Natural killer cell (primary cell): ENCODE measurements around the gene POLR2E. TPM values are rescaled to one million over a fixed set of nuclear protein-coding genes. Genes with fewer than 3 reads are reported as not detected.
A peak's percentile ranks its signal among the peaks of the same experiment; 100 is the strongest.

Experiments used
- ATAC-seq, 3 donors: fragments of 150-1000 bp in 2 of 3; fragments of 200-7000 bp in 1 of 3; cut with Tn5 transposase; 1 replicate in 1 of 3; 2 replicates in 2 of 3; pipeline ENCODE4 v1.10.0; 2021; ENCODE audit warnings: mild to moderate bottlenecking in 2 of 3, moderate library complexity in 2 of 3
- DNase-seq, 2 donors: peaks; one replicate each; pipeline versions ENCODE4 v3.0.0 to v3.0.0-alpha.2; 2013 to 2021; ENCODE audit warnings: mixed read lengths in 1 of 2
- H3K27ac ChIP-seq: one replicate; pipeline ENCODE4 v1.5.1; 2013; ENCODE audit warnings: mild to moderate bottlenecking, low read length
- H3K27me3 ChIP-seq: one replicate; pipeline ENCODE4 v1.6.1; 2013; ENCODE audit warnings: low read length; ENCODE audit not compliant: control insufficient read depth, insufficient read depth
- H3K36me3 ChIP-seq: one replicate; pipeline ENCODE4 v1.6.1; 2013; ENCODE audit warnings: low read length; ENCODE audit not compliant: control insufficient read depth, insufficient read depth
- H3K4me1 ChIP-seq: one replicate; pipeline ENCODE4 v1.6.1; 2013; ENCODE audit warnings: low read length; ENCODE audit not compliant: control insufficient read depth, insufficient read depth
- H3K4me3 ChIP-seq: one replicate; pipeline ENCODE4 v1.5.1; 2013; ENCODE audit warnings: low read length
- H3K9me3 ChIP-seq: one replicate; pipeline ENCODE4 v1.6.1; 2013; ENCODE audit warnings: low read length; ENCODE audit not compliant: control insufficient read depth, insufficient read depth
- H3K27ac Mint-ChIP-seq, 2 donors: one replicate each; pipeline ENCODE4 v1.8.0; 2022; ENCODE audit warnings: mild to moderate bottlenecking in 2 of 2, mixed read lengths in 2 of 2, moderate library complexity in 1 of 2
- H3K27me3 Mint-ChIP-seq, 2 donors: one replicate each; pipeline ENCODE4 v1.8.0; 2022; ENCODE audit warnings: low read depth in 2 of 2, mixed read lengths in 2 of 2
- H3K36me3 Mint-ChIP-seq: one replicate; pipeline ENCODE4 v1.8.0; 2022; ENCODE audit warnings: mixed read lengths
- H3K4me1 Mint-ChIP-seq, 2 donors: one replicate each; pipeline ENCODE4 v1.8.0; 2022; ENCODE audit warnings: mixed read lengths in 2 of 2
- H3K4me3 Mint-ChIP-seq: one replicate; pipeline ENCODE4 v1.8.0; 2022; ENCODE audit warnings: mild to moderate bottlenecking, moderate library complexity, mixed read lengths
- H3K9me3 Mint-ChIP-seq, 2 donors: one replicate each; pipeline ENCODE4 v1.8.0; 2022; ENCODE audit warnings: mixed read lengths in 2 of 2
- CTCF ChIP-seq: fragments of 200-600 bp; IDR thresholded peaks from one replicate; pipeline ENCODE4 v1.8.0; 2022; ENCODE audit warnings: antibody characterized with exemption
- WGBS: methylation state at CpG from one replicate; pipeline ENCODE4 v1.1.7; 2013; ENCODE audit warnings: missing lambda C conversion rate; ENCODE audit not compliant: insufficient coverage; 5-methylcytosine and 5-hydroxymethylcytosine counted together
- intact Hi-C: fragments of 100-400 bp; cut with micrococcal nuclease; formaldehyde crosslinking; loops from one replicate; pipeline ENCODE4 v1.14.2; 2022
- total RNA-seq, 4 donors: library from RNA; stranded (reverse); fragments of 120-200 nt in 1 of 4; gene quantifications; one replicate each; pipeline versions ENCODE4 v1.2.3 to v1.2.4, GENCODE V29; 2013 to 2022

Gene POLR2E
- total RNA-seq, 3 donors from 2014 or later (not counting 1 experiment from before 2014, with no cell fraction given) = 77.3 to 105 (median 91.6) TPM

GRCh38 chr19:1084024-1084868, 10.9 kb downstream of the POLR2E start:
- TF ChIP-seq CTCF = no peak
- no peak overlapping the region for H3K4me3 ChIP-seq
- Mint-ChIP-seq H3K36me3 (no peaks in the 10 kb centered on the region), H3K27ac (peak overlapping the region in 1 of 2 donors; percentile 66), H3K27me3 (no peaks in the 10 kb centered on the region), H3K9me3 (no peaks in the 10 kb centered on the region), H3K4me3 (no peak overlapping the region), H3K4me1 (peaks cover 19 to 30% of the 10 kb centered on the region in 2 donors)
- H3K27me3 ChIP-seq = no peaks in the 10 kb centered on the region
- intact Hi-C loops = no loop called here
- H3K9me3 ChIP-seq = no peaks in the 10 kb centered on the region
- no peak overlapping the region for H3K27ac ChIP-seq
- H3K4me1 ChIP-seq = peaks cover 69% of the 10 kb centered on the region
- DNase-seq (peak in 1 of 2 donors; percentile 27), ATAC-seq (no peak)
- peaks cover 87% of the 10 kb centered on the region for H3K36me3 ChIP-seq
- WGBS = 85% methylated on average over 43 of the region's 43 CpGs

GRCh38 chr19:1082928-1083816, 12.0 kb downstream of the POLR2E start:
- Histone ChIP-seq H3K4me3 (no peak overlapping the region), H3K36me3 (peaks cover 87% of the 10 kb centered on the region), H3K27me3 (no peaks in the 10 kb centered on the region), H3K4me1 (peaks cover 69% of the 10 kb centered on the region), H3K27ac (no peak overlapping the region), H3K9me3 (no peaks in the 10 kb centered on the region)
- intact Hi-C loops = no loop called here
- DNase-seq (no peak), ATAC-seq (no peak)
- Mint-ChIP-seq H3K27me3 (no peaks in the 10 kb centered on the region), H3K36me3 (no peaks in the 10 kb centered on the region), H3K27ac (peak overlapping the region; percentile 9 to 29), H3K9me3 (no peaks in the 10 kb centered on the region), H3K4me1 (peaks cover 14 to 22% of the 10 kb centered on the region in 2 donors), H3K4me3 (no peak overlapping the region)
- 94% methylated on average over 59 of the region's 59 CpGs for WGBS
- no peak for TF ChIP-seq CTCF

GRCh38 chr19:1082165-1082927, 12.8 kb downstream of the POLR2E start:
- ATAC-seq (peak; percentile 41 to 67 (median 43)), DNase-seq (peak in 1 of 2 donors; percentile 93)
- intact Hi-C loops = no loop called here
- Histone ChIP-seq H3K27ac (peak overlapping the region; percentile 8), H3K4me1 (peaks cover 69% of the 10 kb centered on the region), H3K9me3 (no peaks in the 10 kb centered on the region), H3K36me3 (peaks cover 87% of the 10 kb centered on the region), H3K4me3 (no peak overlapping the region), H3K27me3 (no peaks in the 10 kb centered on the region)
- Mint-ChIP-seq H3K27me3 (no peaks in the 10 kb centered on the region), H3K4me3 (no peak overlapping the region), H3K9me3 (no peaks in the 10 kb centered on the region), H3K27ac (no peak overlapping the region), H3K4me1 (peaks cover 6 to 14% of the 10 kb centered on the region in 2 donors), H3K36me3 (no peaks in the 10 kb centered on the region)
- 76% methylated on average over 51 of the region's 51 CpGs for WGBS
- TF ChIP-seq CTCF = no peak
